ENCODE results near the gene AKAP6.

The AKAP6 gene

DNA sequence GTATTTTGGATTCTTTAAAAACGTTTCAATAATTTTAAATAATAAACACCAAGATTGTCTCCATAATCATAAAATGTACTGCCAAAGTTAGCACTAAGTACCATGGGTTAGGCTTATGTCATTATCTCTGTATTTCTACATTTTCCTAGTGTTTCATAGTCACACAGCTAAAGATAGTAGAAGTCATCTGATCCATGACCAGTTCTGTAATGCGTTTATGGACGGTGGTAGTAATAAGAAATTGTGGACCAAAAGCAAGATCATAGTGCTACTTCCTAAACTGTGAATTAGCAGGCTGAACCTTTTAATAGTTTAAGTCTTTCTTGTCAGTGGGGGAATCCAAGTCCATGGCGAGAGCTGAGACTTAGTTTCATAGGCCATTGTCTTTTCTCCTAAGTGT, 142.1 kb downstream of the AKAP6 start:
- H3K27me3 ChIP-seq (ENCODE audit: insufficient read depth, low read length): no peaks in the 10 kb centered on the region
- H3F3A ChIP-seq (ENCODE audit: insufficient read depth, low read length): no peaks in the 10 kb centered on the region
- H2AFZ ChIP-seq (ENCODE audit: low read length): no peak overlapping the region
- H4K20me1 ChIP-seq (ENCODE audit: insufficient read depth, low read length): no peaks in the 10 kb centered on the region
- H3K36me3 ChIP-seq (ENCODE audit: insufficient read depth, low read length): no peaks in the 10 kb centered on the region
- no peak overlapping the region for H3K27ac ChIP-seq (ENCODE audit: low read depth, low read length, poor library complexity, severe bottlenecking)
- TF ChIP-seq, protein P1, sequence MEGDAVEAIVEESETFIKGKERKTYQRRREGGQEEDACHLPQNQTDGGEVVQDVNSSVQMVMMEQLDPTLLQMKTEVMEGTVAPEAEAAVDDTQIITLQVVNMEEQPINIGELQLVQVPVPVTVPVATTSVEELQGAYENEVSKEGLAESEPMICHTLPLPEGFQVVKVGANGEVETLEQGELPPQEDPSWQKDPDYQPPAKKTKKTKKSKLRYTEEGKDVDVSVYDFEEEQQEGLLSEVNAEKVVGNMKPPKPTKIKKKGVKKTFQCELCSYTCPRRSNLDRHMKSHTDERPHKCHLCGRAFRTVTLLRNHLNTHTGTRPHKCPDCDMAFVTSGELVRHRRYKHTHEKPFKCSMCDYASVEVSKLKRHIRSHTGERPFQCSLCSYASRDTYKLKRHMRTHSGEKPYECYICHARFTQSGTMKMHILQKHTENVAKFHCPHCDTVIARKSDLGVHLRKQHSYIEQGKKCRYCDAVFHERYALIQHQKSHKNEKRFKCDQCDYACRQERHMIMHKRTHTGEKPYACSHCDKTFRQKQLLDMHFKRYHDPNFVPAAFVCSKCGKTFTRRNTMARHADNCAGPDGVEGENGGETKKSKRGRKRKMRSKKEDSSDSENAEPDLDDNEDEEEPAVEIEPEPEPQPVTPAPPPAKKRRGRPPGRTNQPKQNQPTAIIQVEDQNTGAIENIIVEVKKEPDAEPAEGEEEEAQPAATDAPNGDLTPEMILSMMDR (IDR thresholded peaks at IDR 0.05; ENCODE audit: low read length): no peak
- no peak for TF ChIP-seq EZH2 (IDR thresholded peaks at IDR 0.05; ENCODE audit: borderline replicate concordance, low read length)
- no peaks in the 10 kb centered on the region for H3K79me2 ChIP-seq (ENCODE audit: insufficient read depth, low read length)
- H3K9me2 ChIP-seq (ENCODE audit: low read depth, low read length): no peaks in the 10 kb centered on the region
- no peak overlapping the region for H3K9ac ChIP-seq (ENCODE audit: low read length)
- H3K4me1 ChIP-seq (ENCODE audit: insufficient read depth, low read length, severe bottlenecking): no peaks in the 10 kb centered on the region
- H3K4me3 ChIP-seq (ENCODE audit: low read depth, low read length, poor library complexity, severe bottlenecking): no peak overlapping the region
- no peaks in the 10 kb centered on the region for H3K9me3 ChIP-seq (ENCODE audit: low read length)
- H3K4me2 ChIP-seq (ENCODE audit: low read length): no peak overlapping the region

DNA sequence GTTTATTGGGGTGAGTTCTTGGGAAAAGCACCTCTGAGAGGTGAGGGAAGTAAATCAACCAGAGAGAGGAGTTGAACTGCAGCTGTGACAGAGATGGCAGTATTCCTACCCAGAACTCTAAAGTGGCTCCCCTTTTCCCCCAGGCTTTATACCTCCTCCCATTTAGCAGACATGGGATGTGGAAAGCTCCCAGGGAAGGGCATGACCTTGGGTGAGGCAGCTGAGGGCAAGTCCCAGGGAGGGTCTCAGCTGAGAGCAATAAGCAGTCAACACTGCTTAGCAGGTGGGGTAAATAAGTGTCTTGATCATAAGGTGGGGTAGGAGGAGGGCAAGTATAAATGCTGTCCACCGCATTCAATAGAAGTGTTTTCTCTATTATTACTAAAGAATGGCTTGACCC, 143.0 kb downstream of the AKAP6 start:
- no peaks in the 10 kb centered on the region for H3F3A ChIP-seq (ENCODE audit: insufficient read depth, low read length)
- H3K79me2 ChIP-seq (ENCODE audit: insufficient read depth, low read length): no peaks in the 10 kb centered on the region
- H3K4me1 ChIP-seq (ENCODE audit: insufficient read depth, low read length, severe bottlenecking): no peaks in the 10 kb centered on the region
- H2AFZ ChIP-seq (ENCODE audit: low read length): no peak overlapping the region
- no peaks in the 10 kb centered on the region for H3K9me3 ChIP-seq (ENCODE audit: low read length)
- no peak overlapping the region for H3K4me2 ChIP-seq (ENCODE audit: low read length)
- no peak for TF ChIP-seq EZH2 (IDR thresholded peaks at IDR 0.05; ENCODE audit: borderline replicate concordance, low read length)
- TF ChIP-seq, protein P1 (IDR thresholded peaks at IDR 0.05; ENCODE audit: low read length): no peak
- no peak overlapping the region for H3K4me3 ChIP-seq (ENCODE audit: low read depth, low read length, poor library complexity, severe bottlenecking)
- no peak overlapping the region for H3K9ac ChIP-seq (ENCODE audit: low read length)
- no peaks in the 10 kb centered on the region for H3K9me2 ChIP-seq (ENCODE audit: low read depth, low read length)
- H3K27me3 ChIP-seq (ENCODE audit: insufficient read depth, low read length): no peaks in the 10 kb centered on the region
- no peaks in the 10 kb centered on the region for H3K36me3 ChIP-seq (ENCODE audit: insufficient read depth, low read length)
- H3K27ac ChIP-seq (ENCODE audit: low read depth, low read length, poor library complexity, severe bottlenecking): no peak overlapping the region
- H4K20me1 ChIP-seq (ENCODE audit: insufficient read depth, low read length): no peaks in the 10 kb centered on the region

DNA sequence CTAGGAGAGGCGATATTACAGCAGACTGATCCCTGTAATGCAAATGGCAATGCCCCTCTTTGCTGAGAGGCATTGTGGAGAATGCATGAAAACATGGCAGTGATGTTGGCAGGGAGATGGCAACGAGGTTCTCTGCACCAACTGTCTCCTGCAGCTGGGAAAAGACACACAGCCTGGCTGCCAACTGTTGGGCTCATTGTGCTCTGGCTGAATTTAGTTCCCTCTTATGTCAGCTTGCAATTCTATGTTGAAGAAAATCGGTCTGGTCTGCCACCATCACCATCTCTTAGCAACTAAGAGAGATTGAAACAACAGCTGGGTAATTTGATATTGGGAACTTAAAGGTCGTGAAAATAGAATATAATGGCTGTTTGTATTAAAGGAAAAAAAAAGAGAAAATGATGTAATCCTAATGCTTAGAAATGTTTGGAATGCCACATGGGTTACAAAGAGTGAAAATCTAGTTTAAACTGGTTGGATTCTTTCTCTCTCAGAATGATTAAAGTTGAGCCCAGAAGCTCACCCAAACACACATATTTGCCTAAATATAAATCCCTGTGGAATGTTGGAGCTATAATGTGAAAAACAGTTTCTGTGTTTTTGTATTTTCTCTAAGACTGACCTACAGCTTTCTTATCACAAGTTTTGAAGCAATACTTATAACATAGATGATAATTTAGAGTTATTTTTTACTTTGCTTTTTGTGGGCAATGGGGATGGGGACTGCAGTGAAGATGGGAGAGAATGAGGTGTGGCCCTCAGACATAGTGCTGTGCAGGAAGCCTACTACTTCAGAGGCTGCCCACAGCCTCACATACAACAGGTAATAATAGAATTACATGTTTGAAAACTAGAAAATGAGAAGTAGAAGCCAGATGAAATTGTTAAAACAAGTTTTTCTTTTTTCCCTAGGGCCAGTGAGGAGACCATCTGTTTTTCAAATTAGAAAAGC, 143.7 kb downstream of the AKAP6 start:
- no peaks in the 10 kb centered on the region for H3K79me2 ChIP-seq (ENCODE audit: insufficient read depth, low read length)
- H3K4me3 ChIP-seq (ENCODE audit: low read depth, low read length, poor library complexity, severe bottlenecking): no peak overlapping the region
- TF ChIP-seq, protein P1 (IDR thresholded peaks at IDR 0.05; ENCODE audit: low read length): no peak
- TF ChIP-seq EZH2 (IDR thresholded peaks at IDR 0.05; ENCODE audit: borderline replicate concordance, low read length): no peak
- no peaks in the 10 kb centered on the region for H3K9me2 ChIP-seq (ENCODE audit: low read depth, low read length)
- no peak overlapping the region for H3K27ac ChIP-seq (ENCODE audit: low read depth, low read length, poor library complexity, severe bottlenecking)
- H3K36me3 ChIP-seq (ENCODE audit: insufficient read depth, low read length): no peaks in the 10 kb centered on the region
- H3F3A ChIP-seq (ENCODE audit: insufficient read depth, low read length): no peaks in the 10 kb centered on the region
- H3K4me1 ChIP-seq (ENCODE audit: insufficient read depth, low read length, severe bottlenecking): no peaks in the 10 kb centered on the region
- no peak overlapping the region for H2AFZ ChIP-seq (ENCODE audit: low read length)
- no peak overlapping the region for H3K9ac ChIP-seq (ENCODE audit: low read length)
- no peaks in the 10 kb centered on the region for H4K20me1 ChIP-seq (ENCODE audit: insufficient read depth, low read length)
- H3K9me3 ChIP-seq (ENCODE audit: low read length): no peaks in the 10 kb centered on the region
- H3K27me3 ChIP-seq (ENCODE audit: insufficient read depth, low read length): no peaks in the 10 kb centered on the region
- no peak overlapping the region for H3K4me2 ChIP-seq (ENCODE audit: low read length)
